Peyer's patch (tissue), 4 donors: Measurements from ENCODE around the gene SUCLG2. TPM values are rescaled to one million over a fixed set of nuclear protein-coding genes. Genes with fewer than 3 reads are reported as not detected.

Source experiments
- DNase-seq, 3 donors: peaks; one replicate each; pipeline ENCODE4 v3.0.0-alpha.2; 2017 to 2019
- H3K27ac ChIP-seq, 4 donors: fragments of 200-600 bp; sonication (generic); one replicate each; pipeline ENCODE4 v1.5.1; 2016 to 2019
- H3K27me3 ChIP-seq, 2 donors: fragments of 200-600 bp; sonication (generic); one replicate each; pipeline ENCODE4 v1.5.1; 2019
- H3K36me3 ChIP-seq, 3 donors: fragments of 200-600 bp; sonication (generic); one replicate each; pipeline ENCODE4 v1.5.1; 2016 to 2019
- H3K4me1 ChIP-seq, 4 donors: fragments of 200-600 bp; sonication (generic); one replicate each; pipeline ENCODE4 v1.5.1; 2016 to 2019
- H3K4me3 ChIP-seq, 4 donors: fragments of 200-600 bp; sonication (generic); 1 replicate in 3 of 4; 2 replicates in 1 of 4; pipeline ENCODE4 v1.5.1; 2016 to 2019; ENCODE audit warnings: mild to moderate bottlenecking in 1 of 4
- H3K9me3 ChIP-seq, 4 donors: fragments of 200-600 bp; sonication (generic); one replicate each; pipeline ENCODE4 v1.5.1; 2016 to 2019; ENCODE audit warnings: mild to moderate bottlenecking in 1 of 4
- CTCF ChIP-seq, 6 experiments: fragments of 450-650 bp in 4 of 6; fragments of 200-600 bp in 2 of 6; sonication (generic) in 1 of 6; IDR thresholded peaks; one replicate each; pipeline ENCODE4 v1.5.1; 2017 to 2019; ENCODE audit warnings: antibody characterized with exemption in 6 of 6, mild to moderate bottlenecking in 3 of 6, moderate library complexity in 1 of 6
- POLR2A ChIP-seq, 2 donors: fragments of 450-650 bp; IDR thresholded peaks; one replicate each; pipeline ENCODE4 v1.5.1; 2017; ENCODE audit warnings: antibody characterized with exemption in 2 of 2, mild to moderate bottlenecking in 2 of 2, moderate library complexity in 2 of 2
- total RNA-seq, 4 donors: library from RNA; depleted of rRNA; stranded (reverse); fragments of >200 nt; gene quantifications; one replicate each; pipeline ENCODE4 v1.1.0, GENCODE V29; 2016

SUCLG2 gene
- total RNA-seq, 4 donors from 2014 or later, result 99.0 to 116 (median 103) TPM

DNA sequence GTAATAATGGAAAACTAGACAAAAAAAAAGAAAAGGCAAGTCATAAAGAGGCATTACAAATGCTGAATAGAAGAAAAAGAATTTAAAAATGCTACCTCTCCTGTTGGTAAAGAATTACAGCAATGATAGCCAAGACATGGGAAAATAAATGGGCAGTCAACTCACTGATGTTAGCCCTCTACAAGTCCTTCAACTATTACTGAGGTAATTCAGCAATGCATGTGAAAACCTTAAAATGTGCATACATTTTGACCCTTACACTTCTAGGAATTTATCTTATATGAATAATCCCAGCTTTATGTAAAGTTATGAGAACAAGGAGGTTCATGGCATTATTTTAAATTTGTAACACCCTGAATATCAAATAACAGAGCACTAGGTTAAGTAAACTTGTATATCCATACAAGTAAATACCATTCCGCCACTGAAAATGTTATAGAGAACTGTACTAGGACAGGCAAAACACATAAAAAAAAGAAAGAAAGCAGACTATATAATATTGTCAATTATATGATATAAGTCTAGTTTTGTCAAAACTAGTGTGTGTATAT lies 166.8 kb downstream of the SUCLG2 start:
- Histone ChIP-seq H3K4me1 (no peaks in the 10 kb centered on the region), H3K9me3 (no peaks in the 10 kb centered on the region), H3K27ac (no peak overlapping the region), H3K27me3 (no peaks in the 10 kb centered on the region), H3K4me3 (no peak overlapping the region), H3K36me3 (no peaks in the 10 kb centered on the region)
- TF ChIP-seq POLR2A (IDR thresholded peaks at IDR 0.05) (no peak), CTCF (IDR thresholded peaks at IDR 0.05) (no peak)
- no peak for DNase-seq

DNA sequence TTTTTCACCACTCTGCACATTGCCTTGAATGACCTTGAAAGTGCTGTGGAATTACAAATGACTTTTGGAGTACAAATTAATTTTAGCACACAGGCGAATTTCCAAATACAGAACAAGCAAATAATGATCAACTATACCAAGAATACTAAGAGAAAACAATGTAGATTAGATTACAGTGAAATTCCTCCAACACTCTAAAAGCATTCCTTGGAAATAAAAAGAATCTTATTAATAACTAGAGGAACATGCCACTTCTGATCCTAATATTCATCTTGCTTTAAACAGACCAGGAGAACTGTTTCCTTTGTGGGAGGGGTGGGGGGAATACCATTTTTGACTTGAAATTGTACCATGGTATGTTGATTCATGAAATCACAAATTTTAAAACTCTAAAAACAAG lies 167.5 kb downstream of the SUCLG2 start:
- H3K4me1 ChIP-seq, result no peaks in the 10 kb centered on the region
- H3K27me3 ChIP-seq, result no peaks in the 10 kb centered on the region
- H3K36me3 ChIP-seq, result no peaks in the 10 kb centered on the region
- no peak for DNase-seq
- no peaks in the 10 kb centered on the region for H3K9me3 ChIP-seq
- TF ChIP-seq CTCF (IDR thresholded peaks at IDR 0.05), result no peak
- TF ChIP-seq POLR2A (IDR thresholded peaks at IDR 0.05), result no peak
- no peak overlapping the region for H3K4me3 ChIP-seq
- no peak overlapping the region for H3K27ac ChIP-seq

- no peak for TF ChIP-seq POLR2A (IDR thresholded peaks at IDR 0.05)
- no peak for TF ChIP-seq CTCF (IDR thresholded peaks at IDR 0.05)
- H3K4me1 ChIP-seq, result no peaks in the 10 kb centered on the region
- no peak overlapping the region for H3K27ac ChIP-seq
- no peak overlapping the region for H3K4me3 ChIP-seq
- no peak for DNase-seq
- H3K9me3 ChIP-seq, result no peaks in the 10 kb centered on the region
- H3K27me3 ChIP-seq, result no peaks in the 10 kb centered on the region
- H3K36me3 ChIP-seq, result no peaks in the 10 kb centered on the region
Measured at GRCh38 chr3:67484085-67484484, 170.3 kb downstream of the SUCLG2 start.

DNA sequence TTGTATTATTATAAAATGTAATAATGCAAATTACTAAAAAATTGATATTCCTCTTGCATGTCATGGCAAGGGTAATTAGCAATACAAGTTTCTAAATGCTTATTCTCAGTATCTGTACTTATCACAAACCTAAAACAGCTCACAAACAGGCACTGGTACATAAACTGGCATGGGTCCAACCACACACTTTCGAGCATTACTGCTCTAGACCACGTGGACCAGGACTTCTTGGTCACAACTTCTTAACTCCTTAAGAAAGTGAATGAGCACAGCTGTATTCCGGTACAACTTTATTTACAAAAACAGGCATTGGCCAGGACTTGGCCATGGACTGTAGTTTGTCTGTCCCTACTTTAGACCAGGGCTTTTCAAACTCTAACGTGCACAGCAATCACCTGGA lies 173.3 kb downstream of the SUCLG2 start:
- Histone ChIP-seq H3K4me3 (no peak overlapping the region), H3K36me3 (no peaks in the 10 kb centered on the region), H3K9me3 (no peaks in the 10 kb centered on the region), H3K27me3 (no peaks in the 10 kb centered on the region), H3K4me1 (no peaks in the 10 kb centered on the region), H3K27ac (no peak overlapping the region)
- no peak for DNase-seq
- no peak for TF ChIP-seq CTCF (IDR thresholded peaks at IDR 0.05)
- TF ChIP-seq POLR2A (IDR thresholded peaks at IDR 0.05), result no peak

GRCh38 chr3:67478423-67478822 lies 176.0 kb downstream of the SUCLG2 start:
- H3K4me3 ChIP-seq, result no peak overlapping the region
- H3K27ac ChIP-seq, result no peak overlapping the region
- H3K36me3 ChIP-seq, result no peaks in the 10 kb centered on the region
- TF ChIP-seq POLR2A (IDR thresholded peaks at IDR 0.05) (no peak), CTCF (IDR thresholded peaks at IDR 0.05) (no peak)
- H3K9me3 ChIP-seq, result no peaks in the 10 kb centered on the region
- H3K27me3 ChIP-seq, result no peaks in the 10 kb centered on the region
- no peaks in the 10 kb centered on the region for H3K4me1 ChIP-seq
- no peak for DNase-seq

DNA sequence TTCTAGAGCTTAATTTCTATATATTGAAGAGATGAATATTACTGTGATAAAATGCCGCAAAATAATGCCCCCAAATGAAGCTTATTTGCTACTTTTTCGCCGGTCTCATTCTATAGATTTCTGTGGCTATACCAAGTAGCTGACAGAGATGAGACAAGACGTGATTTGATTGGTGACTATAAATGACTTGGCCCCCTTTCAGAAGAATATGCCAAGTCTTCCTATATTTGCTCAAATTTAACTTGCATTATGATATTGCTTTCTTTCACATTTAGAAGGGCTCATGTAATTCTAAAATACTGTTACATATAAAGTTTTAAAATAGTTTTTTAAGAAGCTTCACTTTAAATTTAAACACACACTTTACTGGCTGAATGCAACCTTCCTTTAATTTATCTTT lies 180.1 kb downstream of the SUCLG2 start:
- no peak overlapping the region for H3K4me3 ChIP-seq
- no peaks in the 10 kb centered on the region for H3K9me3 ChIP-seq
- H3K27ac ChIP-seq, result no peak overlapping the region
- TF ChIP-seq CTCF (IDR thresholded peaks at IDR 0.05) (no peak), POLR2A (IDR thresholded peaks at IDR 0.05) (no peak)
- no peak for DNase-seq
- no peaks in the 10 kb centered on the region for H3K27me3 ChIP-seq
- H3K4me1 ChIP-seq, result no peaks in the 10 kb centered on the region
- H3K36me3 ChIP-seq, result no peaks in the 10 kb centered on the region
